Kidney (tissue), 14 donors: Measurements from ENCODE around the gene PHACTR1. TPM values are rescaled to one million over a fixed set of nuclear protein-coding genes. Genes with fewer than 3 reads are reported as not detected.

Experiments
- DNase-seq, 5 donors: peaks; one replicate each; pipeline ENCODE4 v3.0.0-alpha.2; 2013 to 2020
- FAIRE-seq: peaks from 2 replicates; lab custom pipeline; 2012; peaks lifted over from hg19 to GRCh38; lab: Jason Lieb, UNC
- H3K27ac ChIP-seq, 2 donors: one replicate each; pipeline ENCODE4 v1.7.0; 2013; ENCODE audit warnings: low read depth in 2 of 2, low read length in 2 of 2, inconsistent platforms in 1 of 2
- H3K27me3 ChIP-seq: one replicate; pipeline ENCODE4 v1.7.1; 2013; ENCODE audit warnings: low read length, inconsistent platforms; ENCODE audit not compliant: control insufficient read depth, insufficient read depth
- H3K36me3 ChIP-seq, 3 donors: one replicate each; pipeline versions ENCODE4 v1.7.0 to v1.7.1; 2013; ENCODE audit warnings: low read length in 3 of 3, control low read depth in 1 of 3, inconsistent platforms in 1 of 3; ENCODE audit not compliant: insufficient read depth in 3 of 3, control insufficient read depth in 2 of 3
- H3K4me1 ChIP-seq, 3 donors: one replicate each; pipeline versions ENCODE4 v1.7.0 to v1.7.1; 2013; ENCODE audit warnings: low read length in 3 of 3, inconsistent platforms in 1 of 3, low read depth in 1 of 3; ENCODE audit not compliant: control insufficient read depth in 2 of 3, insufficient read depth in 2 of 3
- H3K4me3 ChIP-seq, 3 donors: one replicate each; pipeline versions ENCODE4 v1.7.0 to v1.8.1; 2013; ENCODE audit warnings: low read length in 3 of 3, control low read depth in 1 of 3, inconsistent platforms in 1 of 3
- H3K9ac ChIP-seq, 3 donors: one replicate each; pipeline versions ENCODE4 v1.7.0 to v1.7.1; 2013; ENCODE audit warnings: low read length in 3 of 3, control low read depth in 1 of 3, inconsistent platforms in 1 of 3
- H3K9me3 ChIP-seq, 3 donors: one replicate each; pipeline versions ENCODE4 v1.7.0 to v1.7.1; 2013; ENCODE audit warnings: low read length in 3 of 3, control low read depth in 1 of 3, inconsistent platforms in 1 of 3; ENCODE audit not compliant: control insufficient read depth in 2 of 3, insufficient read depth in 1 of 3
- intact Hi-C: fragments of 100-400 bp; cut with DNase I; formaldehyde crosslinking; loops from one replicate; pipeline ENCODE4 v1.11.1; 2022
- polyA plus RNA-seq: library from polyadenylated mRNA; stranded (reverse); fragments of 350-450 nt; fragmentation: Illumina TruSeq; extraction: RNeasy Lipid Tissue Mini Kit (QIAGEN cat#74804); gene quantifications from one replicate; pipeline ENCODE4 v1.2.3, GENCODE V29; 2014; ENCODE audit warnings: low read depth, low replicate concordance; ENCODE audit not compliant: insufficient read depth
- total RNA-seq: library from RNA; stranded (reverse); fragmentation: NEBNext Ultra II Directional; extraction: Animal tissue kit (Norgen Biotek cat#: 25700); gene quantifications from one replicate; pipeline ENCODE4 v1.2.1, GENCODE V29; 2021
- TF ChIP-seq, protein P1 (sequence below): IDR thresholded peaks from 3 replicates; pipeline ENCODE4 v1.5.1; 2012; ENCODE audit warnings: mild to moderate bottlenecking, moderate library complexity, borderline replicate concordance; ENCODE audit not compliant: insufficient read depth; ENCODE audit errors: extremely low read depth
- donor health status: control.
- donor health status: control.
- donor health status: control.
- donor health status: control.
- donor health status: control.
- donor health status: DM: yes; HTN: yes; CAD: no.
- donor health status: Normal renal cell carcinoma (clear cell type).

Gene PHACTR1
- total and polyA plus RNA-seq, 2 donors from 2014 or later: 3.3 to 33.6 TPM

GRCh38 chr6:13027207-13027606 lies 310.6 kb downstream of the PHACTR1 start:
- no peaks in the 10 kb centered on the region for H3K36me3 ChIP-seq
- no peaks in the 10 kb centered on the region for H3K4me1 ChIP-seq
- no peaks in the 10 kb centered on the region for H3K27me3 ChIP-seq
- no peak overlapping the region for H3K27ac ChIP-seq
- FAIRE-seq (no peak), DNase-seq (no peak)
- intact Hi-C loops: no loop called here
- TF ChIP-seq, protein P1, sequence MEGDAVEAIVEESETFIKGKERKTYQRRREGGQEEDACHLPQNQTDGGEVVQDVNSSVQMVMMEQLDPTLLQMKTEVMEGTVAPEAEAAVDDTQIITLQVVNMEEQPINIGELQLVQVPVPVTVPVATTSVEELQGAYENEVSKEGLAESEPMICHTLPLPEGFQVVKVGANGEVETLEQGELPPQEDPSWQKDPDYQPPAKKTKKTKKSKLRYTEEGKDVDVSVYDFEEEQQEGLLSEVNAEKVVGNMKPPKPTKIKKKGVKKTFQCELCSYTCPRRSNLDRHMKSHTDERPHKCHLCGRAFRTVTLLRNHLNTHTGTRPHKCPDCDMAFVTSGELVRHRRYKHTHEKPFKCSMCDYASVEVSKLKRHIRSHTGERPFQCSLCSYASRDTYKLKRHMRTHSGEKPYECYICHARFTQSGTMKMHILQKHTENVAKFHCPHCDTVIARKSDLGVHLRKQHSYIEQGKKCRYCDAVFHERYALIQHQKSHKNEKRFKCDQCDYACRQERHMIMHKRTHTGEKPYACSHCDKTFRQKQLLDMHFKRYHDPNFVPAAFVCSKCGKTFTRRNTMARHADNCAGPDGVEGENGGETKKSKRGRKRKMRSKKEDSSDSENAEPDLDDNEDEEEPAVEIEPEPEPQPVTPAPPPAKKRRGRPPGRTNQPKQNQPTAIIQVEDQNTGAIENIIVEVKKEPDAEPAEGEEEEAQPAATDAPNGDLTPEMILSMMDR: no peak
- H3K9me3 ChIP-seq: no peaks in the 10 kb centered on the region
- H3K4me3 ChIP-seq: no peak overlapping the region
- no peak overlapping the region for H3K9ac ChIP-seq

DNA sequence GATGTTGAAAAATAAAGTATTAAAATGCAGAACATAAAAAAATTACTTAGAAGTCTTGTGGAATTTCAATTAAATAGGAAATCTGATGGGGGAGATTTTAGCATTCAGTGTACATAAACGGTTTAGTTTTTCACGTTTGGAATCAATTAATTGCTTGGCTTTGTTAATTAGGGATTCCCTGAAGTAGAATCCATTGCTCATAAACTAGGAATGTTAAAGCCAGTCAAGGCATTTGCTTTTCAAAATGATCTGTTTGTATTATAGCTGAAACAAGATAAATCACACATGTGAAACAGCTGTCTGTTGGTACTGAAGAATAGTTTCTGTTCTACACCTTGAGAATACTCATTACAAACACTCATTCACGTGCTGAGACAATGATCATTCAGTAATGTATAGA lies 313.8 kb downstream of the PHACTR1 start:
- FAIRE-seq: no peak
- no peak overlapping the region for H3K27ac ChIP-seq
- TF ChIP-seq, protein P1: no peak
- no peaks in the 10 kb centered on the region for H3K9me3 ChIP-seq
- H3K4me1 ChIP-seq: no peaks in the 10 kb centered on the region
- DNase-seq: no peak
- no peaks in the 10 kb centered on the region for H3K27me3 ChIP-seq
- no peak overlapping the region for H3K9ac ChIP-seq
- intact Hi-C loops: no loop called here
- no peaks in the 10 kb centered on the region for H3K36me3 ChIP-seq
- H3K4me3 ChIP-seq: no peak overlapping the region

GRCh38 chr6:13032566-13032965 lies 316.0 kb downstream of the PHACTR1 start:
- Histone ChIP-seq H3K4me1 (no peaks in the 10 kb centered on the region), H3K27me3 (no peaks in the 10 kb centered on the region), H3K9me3 (no peaks in the 10 kb centered on the region), H3K27ac (no peak overlapping the region), H3K36me3 (no peaks in the 10 kb centered on the region), H3K9ac (no peak overlapping the region), H3K4me3 (no peak overlapping the region)
- intact Hi-C loops: no loop called here
- FAIRE-seq (no peak), DNase-seq (no peak)
- TF ChIP-seq, protein P1: no peak

DNA sequence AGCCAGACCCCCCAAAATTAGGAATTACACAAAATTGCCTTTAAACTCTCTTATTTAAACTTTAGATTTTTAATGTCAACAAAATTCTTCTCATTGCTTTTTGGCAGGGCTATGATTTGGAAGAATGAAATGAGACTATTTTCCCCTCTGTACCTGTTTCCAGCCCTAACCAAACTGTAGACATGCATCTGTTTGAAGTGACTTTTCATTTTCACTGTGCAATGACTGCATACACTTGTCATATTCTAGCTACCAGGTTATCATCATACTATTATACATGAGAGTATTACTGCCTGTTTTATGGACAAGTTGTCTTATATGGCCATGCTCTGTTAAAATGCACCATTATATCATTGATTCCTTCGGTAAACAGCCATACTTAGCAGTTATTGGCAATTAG lies 316.6 kb downstream of the PHACTR1 start:
- no peak for FAIRE-seq
- H3K4me3 ChIP-seq: no peak overlapping the region
- DNase-seq: no peak
- no peaks in the 10 kb centered on the region for H3K4me1 ChIP-seq
- H3K9ac ChIP-seq: no peak overlapping the region
- H3K36me3 ChIP-seq: no peaks in the 10 kb centered on the region
- no peaks in the 10 kb centered on the region for H3K27me3 ChIP-seq
- no peak overlapping the region for H3K27ac ChIP-seq
- intact Hi-C loops: no loop called here
- H3K9me3 ChIP-seq: no peaks in the 10 kb centered on the region
- TF ChIP-seq, protein P1: no peak
